OCI-LY7 (cell line): ENCODE data around the gene NRG2.

ENCODE experiments used
- CTCF ChIP-seq: fragments of 200-600 bp; sonication (generic); conservative IDR thresholded peaks from 2 replicates; pipeline ENCODE4 v1.5.1; 2014; ENCODE audit warnings: mild to moderate bottlenecking, antibody characterized with exemption, low read length, moderate library complexity, mixed read lengths
- EZH2phosphoT487 ChIP-seq: fragments of 200-600 bp; sonication (generic); IDR thresholded peaks from 2 replicates; pipeline ENCODE4 v1.6.1; 2018; ENCODE audit warnings: low read depth, borderline replicate concordance, mild to moderate bottlenecking, mixed run types, antibody characterized with exemption, low read length, moderate library complexity, mixed read lengths

GRCh38 chr5:140076788-140077187 lies 33.7 kb upstream of the NRG2 start:
- no peak for TF ChIP-seq CTCF
- TF ChIP-seq EZH2phosphoT487 = no peak
